Motor neuron (in vitro differentiated cells): ENCODE results near the gene BACH1. TPM values are rescaled to one million over a fixed set of nuclear protein-coding genes. Genes with fewer than 3 reads are reported as not detected.
A peak's percentile ranks its signal among the peaks of the same experiment; 100 is the strongest.

ENCODE experiments used
- ATAC-seq, 8 experiments: fragments of 200-7000 bp; cut with Tn5 transposase; replicated peaks in 6 of 8; 2 replicates each; pipeline ENCODE4 v1.8.0; 2021; ENCODE audit warnings: mild to moderate bottlenecking in 8 of 8, moderate library complexity in 8 of 8
- H3K27ac ChIP-seq, 2 donors: fragments of 250-450 bp; sonication (Bioruptor Pico); 2 replicates each; pipeline ENCODE4 v1.9.0; 2021; ENCODE audit warnings: antibody characterized with exemption in 2 of 2, mild to moderate bottlenecking in 2 of 2, moderate library complexity in 1 of 2
- H3K4me1 ChIP-seq, 2 donors: fragments of 250-450 bp; sonication (Bioruptor Pico); replicated peaks in 1 of 2; 2 replicates each; pipeline ENCODE4 v1.6.1; 2021; ENCODE audit warnings: antibody characterized with exemption in 2 of 2, mild to moderate bottlenecking in 2 of 2, moderate library complexity in 1 of 2
- H3K4me3 ChIP-seq, 5 donors: fragments of 250-450 bp; sonication (Bioruptor Pico); 2 replicates each; pipeline ENCODE4 v1.9.0; 2021; ENCODE audit warnings: antibody characterized with exemption in 5 of 5, mild to moderate bottlenecking in 5 of 5, moderate library complexity in 4 of 5
- WGBS, 10 experiments: fragments of 450-650 bp; shearing (Covaris generic); methylation state at CpG; one replicate each; pipeline ENCODE4 v1.0.0; 2022; 5-methylcytosine and 5-hydroxymethylcytosine counted together
- in situ Hi-C, 9 experiments: fragments of 400-800 bp; cut with MboI; loops; one replicate each; pipeline ENCODE4 v1.15.0; 2021; ENCODE audit warnings: low sequenced_read_pairs in 9 of 9, low pct_unique_long_range_greater_than_20kb in 2 of 9; ENCODE audit not compliant: unreplicated experiment in 9 of 9
- total RNA-seq, 8 experiments: library from RNA; unstranded; fragments of 300-600 nt; gene quantifications; 2 replicates each; pipeline versions ENCODE4 v1.2.3 to v1.2.4, GENCODE V29; 2022

Gene BACH1
- total RNA-seq, 8 experiments from 2014 or later, result 26.8 to 64.3 (median 45.7) TPM

GRCh38 chr21:29385934-29386520, 87.3 kb downstream of the BACH1 start:
- H3K27ac ChIP-seq, result no peak overlapping the region
- no peak overlapping the region for H3K4me3 ChIP-seq
- in situ Hi-C loops, result no loop called here
- WGBS, 10 experiments, result 59 to 100% (median 87%) methylated on average over 2 to 6 of the region's 6 CpGs
- peak in 6 of 8 experiments; percentile 48 to 95 (median 76) for ATAC-seq
- H3K4me1 ChIP-seq, result peaks cover 0 to 5% of the 10 kb centered on the region in 2 donors

- no peak overlapping the region for H3K4me3 ChIP-seq
- H3K4me1 ChIP-seq, result peaks cover 0 to 5% of the 10 kb centered on the region in 2 donors
- H3K27ac ChIP-seq, result no peak overlapping the region
- in situ Hi-C loops, result no loop called here
- WGBS, 10 experiments, result 63 to 100% (median 92%) methylated on average over 1 to 4 of the region's 4 CpGs; no CpG with 5 or more reads in 2 of the 10 experiments
- ATAC-seq, result peak in 1 of 8 experiments; percentile 63
Measured at GRCh38 chr21:29386803-29387202, 88.1 kb downstream of the BACH1 start.

DNA sequence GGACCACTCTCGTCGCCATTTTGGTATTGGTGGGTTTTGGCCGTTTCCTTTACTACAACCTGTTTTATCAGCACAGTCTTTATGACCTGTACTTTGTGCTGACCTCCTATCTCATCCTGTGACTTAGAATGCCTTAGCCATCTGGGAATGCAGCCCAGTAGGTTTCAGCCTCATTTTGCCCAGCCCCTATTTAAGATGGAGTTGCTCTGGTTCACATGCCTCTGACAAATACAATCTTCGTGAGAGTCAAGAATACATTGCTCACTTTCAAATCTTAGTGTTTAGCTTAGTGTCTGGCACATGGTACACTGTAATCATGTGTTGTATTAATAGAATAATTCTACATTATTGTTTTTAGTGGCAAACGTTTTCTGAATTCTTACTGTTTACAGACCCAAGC, 88.9 kb downstream of the BACH1 start:
- Histone ChIP-seq H3K27ac (no peak overlapping the region), H3K4me1 (peaks cover 0 to 5% of the 10 kb centered on the region in 2 donors), H3K4me3 (no peak overlapping the region)
- 55 to 100% (median 91%) methylated on average over 1 to 5 of the region's 5 CpGs; no CpG with 5 or more reads in 1 of the 10 experiments for WGBS, 10 experiments
- in situ Hi-C loops, result no loop called here
- no peak for ATAC-seq

DNA sequence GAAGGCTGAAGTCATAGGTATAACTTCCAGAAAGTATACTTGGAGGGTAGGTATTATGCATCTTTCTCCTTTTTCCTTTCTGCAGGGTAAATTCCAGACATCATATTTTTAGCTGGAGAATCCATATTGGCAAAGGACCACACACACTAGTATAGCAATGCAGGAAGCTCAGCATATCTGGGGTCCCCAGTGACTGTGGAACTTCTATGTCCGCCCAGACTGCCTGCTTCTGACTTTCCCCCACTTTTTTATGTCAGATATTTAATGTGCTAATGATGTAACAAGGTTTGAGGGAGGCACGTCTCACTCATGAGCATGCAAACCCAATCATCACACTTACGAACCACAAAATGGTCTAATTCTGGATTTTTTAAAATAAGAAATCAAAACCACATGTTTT, 90.4 kb downstream of the BACH1 start:
- ATAC-seq, result no peak
- Histone ChIP-seq H3K27ac (no peak overlapping the region), H3K4me1 (peaks cover 0 to 5% of the 10 kb centered on the region in 2 donors), H3K4me3 (no peak overlapping the region)
- WGBS, 10 experiments, result 63 to 100% (median 88%) methylated on average over 1 to 3 of the region's 3 CpGs; no CpG with 5 or more reads in 2 of the 10 experiments
- in situ Hi-C loops, result no loop called here

DNA sequence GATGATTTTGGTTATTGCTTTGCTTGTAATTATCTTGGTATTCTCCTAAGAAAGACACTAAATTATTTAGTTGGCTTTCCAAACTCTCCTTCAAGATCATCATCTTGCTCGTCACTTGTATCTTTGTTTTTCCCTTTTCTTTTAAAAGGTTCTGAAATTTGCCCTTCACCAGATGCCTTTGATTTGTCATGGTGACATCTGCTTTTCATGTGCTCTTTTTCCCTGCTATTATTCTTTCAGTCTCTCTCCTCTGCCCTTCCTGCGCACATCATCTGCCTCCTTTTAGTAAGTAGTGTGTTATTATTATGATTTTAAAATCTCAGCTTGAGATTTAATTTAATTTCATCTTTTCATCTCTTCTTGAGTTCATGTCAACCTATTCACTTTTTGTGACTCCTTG, 92.1 kb downstream of the BACH1 start:
- ATAC-seq, result no peak
- Histone ChIP-seq H3K4me3 (no peak overlapping the region), H3K4me1 (peaks cover 0 to 5% of the 10 kb centered on the region in 2 donors), H3K27ac (no peak overlapping the region)
- in situ Hi-C loops, result no loop called here
- WGBS, 10 experiments, result 0 to 91% (median 78%) methylated on average over 1 to 2 of the region's 2 CpGs

DNA sequence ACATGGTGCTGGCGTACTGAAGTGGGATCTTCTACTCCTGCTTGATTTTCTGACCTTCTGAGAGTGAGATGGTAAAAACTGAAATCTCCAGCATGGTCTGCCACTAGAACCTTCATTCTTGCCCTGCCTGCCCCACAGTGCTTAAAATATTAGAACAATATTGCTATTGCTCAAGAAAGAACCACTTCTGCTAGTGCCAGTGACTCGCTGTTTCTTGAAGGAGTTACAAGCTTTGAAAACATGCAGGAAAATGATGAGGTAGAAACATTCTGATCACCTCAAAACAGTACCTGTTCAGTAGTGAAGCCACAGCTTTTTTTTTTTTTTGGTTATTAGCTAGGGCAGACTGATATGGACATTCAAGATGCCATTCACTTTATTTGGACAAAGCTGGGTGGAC, 95.3 kb downstream of the BACH1 start:
- 100% methylated on average over 1 to 2 of the region's 2 CpGs; no CpG with 5 or more reads in 4 of the 10 experiments for WGBS, 10 experiments
- no peak for ATAC-seq
- Histone ChIP-seq H3K4me3 (no peak overlapping the region), H3K4me1 (no peaks in the 10 kb centered on the region), H3K27ac (no peak overlapping the region)
- in situ Hi-C loops, result no loop called here

Other genes with a start within 250 kb of the BACH1 start
- gene CCT8, start 225.3 kb upstream of the BACH1 start, total RNA-seq, result 100 to 1,000 TPM; 129 to 248 (median 201) TPM
- 10 to 100 TPM in 1 of 8 experiments, 1 to 10 TPM in 2, under 1 TPM in 5; 0.05 to 28.1 (median 0.63) TPM for gene MAP3K7CL, start 168.3 kb upstream of the BACH1 start, total RNA-seq